ENCODE results near the gene SPIC.
"Not testable (repeated sequence)": the region's sequence is repeated elsewhere in the genome, so short reads cannot be mapped to it uniquely, and the experiment has no call there.

SPIC gene

DNA sequence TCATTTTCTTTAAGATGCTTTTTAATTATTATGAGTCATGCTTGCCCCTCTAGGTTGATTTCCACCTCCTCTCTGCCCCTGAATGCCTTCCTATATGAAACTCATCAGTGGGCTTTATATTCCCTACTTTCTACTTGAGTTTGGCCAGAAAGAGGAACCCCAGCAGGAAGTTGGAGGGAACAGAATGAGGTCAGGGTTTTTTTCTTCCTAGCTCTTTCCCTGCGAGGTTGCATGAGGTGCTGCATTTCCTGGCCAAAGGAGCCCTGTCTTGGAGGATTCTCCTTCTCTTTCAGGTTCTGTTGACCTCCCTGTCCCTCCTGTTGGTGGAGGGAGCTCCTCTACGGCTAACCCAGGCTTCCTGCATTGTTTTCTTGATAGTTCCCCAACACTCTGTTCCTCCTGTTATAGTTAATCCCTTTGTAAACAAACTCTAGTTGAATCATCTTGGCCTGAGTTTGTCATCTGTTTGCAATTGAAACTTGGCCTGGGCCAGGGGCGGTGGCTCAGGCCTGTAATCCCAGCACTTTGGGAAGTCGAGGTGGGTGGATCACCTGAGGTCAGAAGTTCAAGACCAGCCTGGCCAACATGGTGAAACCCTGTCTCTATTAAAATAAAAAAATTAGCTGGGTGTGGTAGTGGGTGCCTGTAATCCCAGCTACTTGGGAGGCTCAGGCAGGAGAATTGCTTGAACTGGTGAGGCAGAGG is 15.3 kb upstream of the SPIC start:
- DNase-seq (ENCODE audit: extremely low read depth, low read depth), result peak; percentile 77
- TF ChIP-seq, protein P1, sequence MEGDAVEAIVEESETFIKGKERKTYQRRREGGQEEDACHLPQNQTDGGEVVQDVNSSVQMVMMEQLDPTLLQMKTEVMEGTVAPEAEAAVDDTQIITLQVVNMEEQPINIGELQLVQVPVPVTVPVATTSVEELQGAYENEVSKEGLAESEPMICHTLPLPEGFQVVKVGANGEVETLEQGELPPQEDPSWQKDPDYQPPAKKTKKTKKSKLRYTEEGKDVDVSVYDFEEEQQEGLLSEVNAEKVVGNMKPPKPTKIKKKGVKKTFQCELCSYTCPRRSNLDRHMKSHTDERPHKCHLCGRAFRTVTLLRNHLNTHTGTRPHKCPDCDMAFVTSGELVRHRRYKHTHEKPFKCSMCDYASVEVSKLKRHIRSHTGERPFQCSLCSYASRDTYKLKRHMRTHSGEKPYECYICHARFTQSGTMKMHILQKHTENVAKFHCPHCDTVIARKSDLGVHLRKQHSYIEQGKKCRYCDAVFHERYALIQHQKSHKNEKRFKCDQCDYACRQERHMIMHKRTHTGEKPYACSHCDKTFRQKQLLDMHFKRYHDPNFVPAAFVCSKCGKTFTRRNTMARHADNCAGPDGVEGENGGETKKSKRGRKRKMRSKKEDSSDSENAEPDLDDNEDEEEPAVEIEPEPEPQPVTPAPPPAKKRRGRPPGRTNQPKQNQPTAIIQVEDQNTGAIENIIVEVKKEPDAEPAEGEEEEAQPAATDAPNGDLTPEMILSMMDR (IDR thresholded peaks at IDR 0.05; ENCODE audit: low read depth, low read length, missing control alignments), result no peak
- H3K4me3 ChIP-seq (replicated peaks; ENCODE audit: low read depth, low read length), result no peak overlapping the region

GRCh38 chr12:101468948-101469347 is 6.2 kb upstream of the SPIC start:
- no peak for DNase-seq (ENCODE audit: extremely low read depth, low read depth)
- H3K4me3 ChIP-seq (replicated peaks; ENCODE audit: low read depth, low read length), result no peak overlapping the region
- TF ChIP-seq, protein P1 (IDR thresholded peaks at IDR 0.05; ENCODE audit: low read depth, low read length, missing control alignments), result no peak

DNA sequence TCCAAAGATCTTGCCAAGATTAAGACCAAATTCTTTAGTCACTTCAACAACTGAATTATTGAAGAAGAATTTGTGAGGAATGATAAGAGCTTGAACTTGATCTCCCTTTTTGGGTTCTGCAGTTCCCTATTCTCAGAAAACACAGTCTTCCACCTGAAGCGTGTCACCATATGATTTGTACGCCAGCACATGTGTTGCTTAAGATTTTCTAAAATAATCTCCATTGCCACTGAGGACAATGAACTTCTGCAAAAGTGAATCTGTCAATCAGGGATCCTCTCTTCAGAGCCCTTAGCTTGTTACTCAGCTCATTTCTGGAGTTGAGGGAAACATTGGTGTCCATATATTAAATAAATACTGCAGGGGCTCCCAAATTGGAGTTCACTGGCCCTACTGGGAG is 4.2 kb upstream of the SPIC start:
- DNase-seq (ENCODE audit: extremely low read depth, low read depth), result no peak
- TF ChIP-seq, protein P1 (IDR thresholded peaks at IDR 0.05; ENCODE audit: low read depth, low read length, missing control alignments), result no peak
- no peak overlapping the region for H3K4me3 ChIP-seq (replicated peaks; ENCODE audit: low read depth, low read length)

DNA sequence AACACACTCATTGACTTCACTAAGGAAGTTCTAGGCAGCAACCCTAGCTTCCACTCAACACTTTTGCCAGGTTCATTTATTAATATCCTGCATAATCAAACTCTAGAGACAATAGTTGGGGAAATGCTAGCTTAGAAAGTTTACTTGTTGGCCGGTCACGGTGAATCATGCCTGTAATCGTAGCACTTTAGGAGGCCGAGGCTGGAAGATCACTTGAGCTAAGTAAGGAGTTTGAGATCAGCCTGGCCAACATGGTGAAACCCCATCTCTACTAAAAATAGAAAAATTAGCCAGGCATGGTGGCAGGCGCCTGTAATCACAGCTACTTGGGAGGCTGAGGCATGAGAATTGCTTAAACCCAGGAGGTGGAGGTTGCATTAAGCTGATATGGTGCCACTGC is 3.3 kb upstream of the SPIC start:
- not testable (repeated sequence) for H3K4me3 ChIP-seq (replicated peaks; ENCODE audit: low read depth, low read length); DNase-seq (ENCODE audit: extremely low read depth, low read depth)

- no peak for DNase-seq (ENCODE audit: extremely low read depth, low read depth)
- H3K4me3 ChIP-seq (replicated peaks; ENCODE audit: low read depth, low read length), result no peak overlapping the region
- TF ChIP-seq, protein P1 (IDR thresholded peaks at IDR 0.05; ENCODE audit: low read depth, low read length, missing control alignments), result no peak
Observed at GRCh38 chr12:101474248-101474647, 888 bp upstream of the SPIC start.

GRCh38 chr12:101475751-101476305 is 692 bp downstream of the SPIC start:
- TF ChIP-seq, protein P1 (IDR thresholded peaks at IDR 0.05; ENCODE audit: low read depth, low read length, missing control alignments), result no peak
- H3K4me3 ChIP-seq (replicated peaks; ENCODE audit: low read depth, low read length), result no peak overlapping the region

DNA sequence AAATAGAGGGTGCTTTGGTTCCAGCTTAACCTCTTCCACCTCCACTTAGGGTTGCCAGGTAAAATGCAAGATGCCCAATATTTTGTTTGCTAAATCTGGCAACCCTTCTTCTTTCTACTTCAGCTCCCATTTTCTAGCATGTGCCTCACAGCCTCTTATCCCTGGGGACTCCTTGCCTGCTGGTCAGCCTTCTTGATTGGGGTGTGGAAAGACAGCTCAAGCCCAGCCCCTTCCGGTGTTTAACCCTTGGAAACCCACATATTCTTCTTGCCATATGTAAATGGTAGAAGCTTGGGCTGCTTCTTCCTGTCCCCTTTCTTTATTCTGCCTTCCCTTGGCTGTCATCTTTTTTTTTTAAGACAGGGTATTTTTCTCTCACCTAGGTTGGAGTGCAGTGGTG is 5.7 kb downstream of the SPIC start:
- TF ChIP-seq, protein P1 (IDR thresholded peaks at IDR 0.05; ENCODE audit: low read depth, low read length, missing control alignments), result no peak
- no peak for DNase-seq (ENCODE audit: extremely low read depth, low read depth)
- no peak overlapping the region for H3K4me3 ChIP-seq (replicated peaks; ENCODE audit: low read depth, low read length)

More at GRCh38 chr12:101475751-101476305, 692 bp downstream of the SPIC start:
- DNase-seq (ENCODE audit: extremely low read depth, low read depth), result no peak
